DLD1 (cell line): Measurements from ENCODE around the gene PAN3.
"Not testable (repeated sequence)": the region's sequence is repeated elsewhere in the genome, so short reads cannot be mapped to it uniquely, and the experiment has no call there.

Experiments
- in situ Hi-C: cut with HindIII; loops from 2 replicates; pipeline ENCODE4 v1.10.0; 2017; ENCODE audit warnings: low sequenced_read_pairs

PAN3 gene

GRCh38 chr13:28131646-28132045, 6.7 kb upstream of the PAN3 start:
- in situ Hi-C loops, result no loop called here

GRCh38 chr13:28136916-28137315, 1.4 kb upstream of the PAN3 start:
- in situ Hi-C loops, result no loop called here

- in situ Hi-C loops, result no loop called here
Observed at GRCh38 chr13:28137596-28137995, 749 bp upstream of the PAN3 start.

- in situ Hi-C loops, result no loop called here
Observed at GRCh38 chr13:28138756-28139470, 568 bp downstream of the PAN3 start.

- in situ Hi-C loops, result no loop called here
Observed at GRCh38 chr13:28140433-28141125, 2.2 kb downstream of the PAN3 start.

- in situ Hi-C loops, result not testable (repeated sequence)
Observed at GRCh38 chr13:28141542-28141941, 3.2 kb downstream of the PAN3 start.

GRCh38 chr13:28145049-28145448, 6.7 kb downstream of the PAN3 start:
- in situ Hi-C loops, result no loop called here

- in situ Hi-C loops, result no loop called here
Observed at GRCh38 chr13:28147495-28147894, 9.2 kb downstream of the PAN3 start.

GRCh38 chr13:28159057-28159456, 20.7 kb downstream of the PAN3 start:
- in situ Hi-C loops, result no loop called here

GRCh38 chr13:28161370-28161769, 23.0 kb downstream of the PAN3 start:
- in situ Hi-C loops, result no loop called here

- in situ Hi-C loops, result no loop called here
Observed at GRCh38 chr13:28163587-28163986, 25.2 kb downstream of the PAN3 start.

GRCh38 chr13:28166257-28166656, 27.9 kb downstream of the PAN3 start:
- in situ Hi-C loops, result no loop called here

- in situ Hi-C loops, result no loop called here
Observed at GRCh38 chr13:28171266-28171665, 32.9 kb downstream of the PAN3 start.

GRCh38 chr13:28172947-28173346, 34.6 kb downstream of the PAN3 start:
- in situ Hi-C loops, result no loop called here

GRCh38 chr13:28173793-28174192, 35.4 kb downstream of the PAN3 start:
- in situ Hi-C loops, result no loop called here

- in situ Hi-C loops, result no loop called here
Observed at GRCh38 chr13:28177327-28177726, 39.0 kb downstream of the PAN3 start.

- in situ Hi-C loops, result no loop called here
Observed at GRCh38 chr13:28177877-28178276, 39.5 kb downstream of the PAN3 start.

- in situ Hi-C loops, result no loop called here
Observed at GRCh38 chr13:28179974-28180373, 41.6 kb downstream of the PAN3 start.

GRCh38 chr13:28181413-28181812, 43.1 kb downstream of the PAN3 start:
- in situ Hi-C loops, result no loop called here

GRCh38 chr13:28185256-28185655, 46.9 kb downstream of the PAN3 start:
- in situ Hi-C loops, result no loop called here

- in situ Hi-C loops, result no loop called here
Observed at GRCh38 chr13:28199089-28199488, 60.7 kb downstream of the PAN3 start.

- in situ Hi-C loops, result no loop called here
Observed at GRCh38 chr13:28204043-28204442, 65.7 kb downstream of the PAN3 start.
